SK-N-SH (cell line): Measurements from ENCODE around the gene SPTBN1. TPM values are rescaled to one million over a fixed set of nuclear protein-coding genes. Genes with fewer than 3 reads are reported as not detected.

Experiments used
- CTCF ChIA-PET: fragments of 300-600, 350-600 bp; formaldehyde crosslinking; extraction: SDS; loops from one replicate; lab custom pipeline; 2021; lab: Yijun Ruan, JAX
- POLR2A ChIA-PET: fragments of 350-600 bp; sonication (Branson Sonifier 250); formaldehyde crosslinking; extraction: SDS; loops from one replicate; lab custom pipeline; 2020; ENCODE audit warnings: antibody characterized with exemption, inconsistent platforms; lab: Yijun Ruan, JAX
- DNase-seq: peaks from one replicate; pipeline ENCODE4 v3.0.0; 2012
- H2AFZ ChIP-seq: fragments of 200-600 bp; sonication (generic); 2 replicates; pipeline ENCODE4 v1.8.1; 2016; ENCODE audit warnings: antibody characterized with exemption, mild to moderate bottlenecking, low read depth
- H3F3A ChIP-seq: fragments of 200-600 bp; sonication (generic); replicated peaks from 2 replicates; pipeline ENCODE3; 2016; ENCODE audit warnings: antibody characterized with exemption, mild to moderate bottlenecking; ENCODE audit not compliant: insufficient read depth
- H3K27ac ChIP-seq, 2 experiments: fragments of 200-500 bp in 1 of 2; fragments of 200-600 bp in 1 of 2; sonication (Bioruptor generic) in 1 of 2; sonication (generic), shearing (Covaris generic) in 1 of 2; 2 replicates each; pipeline versions ENCODE4 v1.5.1 to v1.6.1; 2014 to 2016; ENCODE audit warnings: low read depth in 2 of 2, inconsistent platforms in 1 of 2, low read length in 1 of 2, mild to moderate bottlenecking in 1 of 2, mixed read lengths in 1 of 2
- H3K27me3 ChIP-seq: fragments of 200-600 bp; sonication (generic), shearing (Covaris generic); 2 replicates; pipeline ENCODE4 v1.6.1; 2016; ENCODE audit warnings: mixed run types; ENCODE audit not compliant: insufficient read depth
- H3K36me3 ChIP-seq, 2 experiments: fragments of 200-500 bp in 1 of 2; fragments of 200-600 bp in 1 of 2; sonication (Bioruptor generic) in 1 of 2; sonication (generic) in 1 of 2; replicated peaks in 1 of 2; 2 replicates each; pipeline versions ENCODE3 to v1.5.1; 2014 to 2016; ENCODE audit warnings: low read length in 1 of 2, mild to moderate bottlenecking in 1 of 2; ENCODE audit not compliant: insufficient read depth in 2 of 2, control insufficient read depth in 1 of 2
- H3K4me1 ChIP-seq, 2 experiments: fragments of 200-500 bp in 1 of 2; fragments of 200-600 bp in 1 of 2; sonication (Bioruptor generic) in 1 of 2; sonication (generic), shearing (Covaris generic) in 1 of 2; 2 replicates each; pipeline versions ENCODE4 v1.5.1 to v1.6.1; 2014 to 2016; ENCODE audit warnings: low read depth in 1 of 2, low read length in 1 of 2, mixed run types in 1 of 2; ENCODE audit not compliant: insufficient read depth in 2 of 2, control insufficient read depth in 1 of 2
- H3K4me2 ChIP-seq: fragments of 200-600 bp; sonication (generic), shearing (Covaris generic); 2 replicates; pipeline ENCODE4 v1.6.1; 2017; ENCODE audit warnings: mixed run types
- H3K4me3 ChIP-seq, 2 experiments: fragments of 200-500 bp in 1 of 2; fragments of 200-600 bp in 1 of 2; sonication (Bioruptor generic) in 1 of 2; sonication (generic), shearing (Covaris generic) in 1 of 2; 2 replicates each; pipeline versions ENCODE4 v1.5.1 to v1.8.1; 2014 to 2016; ENCODE audit warnings: low read depth in 2 of 2, inconsistent platforms in 1 of 2, low read length in 1 of 2, mild to moderate bottlenecking in 1 of 2, mixed read lengths in 1 of 2, moderate library complexity in 1 of 2
- H3K79me2 ChIP-seq: fragments of 200-600 bp; sonication (generic); 2 replicates; pipeline ENCODE4 v1.8.1; 2017; ENCODE audit warnings: mild to moderate bottlenecking; ENCODE audit not compliant: insufficient read depth
- H3K9ac ChIP-seq: fragments of 200-600 bp; sonication (generic); 2 replicates; pipeline ENCODE4 v1.6.1; 2017; ENCODE audit warnings: mixed run types
- H3K9me2 ChIP-seq: fragments of 200-600 bp; sonication (generic); 2 replicates; pipeline ENCODE4 v1.6.1; 2017; ENCODE audit warnings: mixed run types
- H3K9me3 ChIP-seq: fragments of 200-600 bp; sonication (generic); 2 replicates; pipeline ENCODE4 v1.6.1; 2017; ENCODE audit warnings: mixed run types, mild to moderate bottlenecking, moderate library complexity
- H4K20me1 ChIP-seq: fragments of 200-600 bp; sonication (generic); 2 replicates; pipeline ENCODE4 v1.6.1; 2017; ENCODE audit warnings: mild to moderate bottlenecking, mixed run types; ENCODE audit not compliant: insufficient read depth
- CTCF ChIP-seq: fragments of 200-600 bp; sonication (generic); IDR thresholded peaks from 2 replicates; pipeline ENCODE4 v1.6.1; 2017; ENCODE audit warnings: antibody characterized with exemption, mild to moderate bottlenecking, moderate library complexity
- ELF1 ChIP-seq: IDR thresholded peaks from 2 replicates; pipeline ENCODE4 v1.4.0; 2012
- EZH2phosphoT487 ChIP-seq: fragments of 200-600 bp; sonication (generic); IDR thresholded peaks from 2 replicates; pipeline ENCODE4 v1.6.1; 2017; ENCODE audit warnings: low read depth, mixed run types, mild to moderate bottlenecking, antibody characterized with exemption, moderate library complexity, borderline replicate concordance
- FOSL2 ChIP-seq: IDR thresholded peaks from 2 replicates; pipeline ENCODE4 v1.4.0; 2012; ENCODE audit warnings: low read depth, mild to moderate bottlenecking, moderate library complexity, borderline replicate concordance
- FOXJ3 ChIP-seq: sonication (generic); formaldehyde crosslinking; IDR thresholded peaks from 2 replicates; pipeline ENCODE4 v1.5.1; 2020; ENCODE audit warnings: mild to moderate bottlenecking, missing genetic modification reagents
- FOXM1 ChIP-seq: IDR thresholded peaks from 2 replicates; pipeline ENCODE4 v1.4.0; 2012; ENCODE audit warnings: low read depth, mild to moderate bottlenecking
- GABPA ChIP-seq: IDR thresholded peaks from 2 replicates; pipeline ENCODE4 v1.4.0; 2012; ENCODE audit warnings: low read depth, mild to moderate bottlenecking
- JUND ChIP-seq: IDR thresholded peaks from 2 replicates; pipeline ENCODE4 v1.4.0; 2012
- MEF2A ChIP-seq: IDR thresholded peaks from 2 replicates; pipeline ENCODE4 v1.4.0; 2012; ENCODE audit warnings: low read depth, borderline replicate concordance
- MXI1 ChIP-seq: IDR thresholded peaks from 2 replicates; pipeline ENCODE4 v1.6.1; 2012; ENCODE audit warnings: mild to moderate bottlenecking, low read depth, low read length, improper control_type of control experiment
- PBX3 ChIP-seq: IDR thresholded peaks from 2 replicates; pipeline ENCODE4; 2012
- REST ChIP-seq: IDR thresholded peaks from 2 replicates; pipeline ENCODE4 v1.6.1; 2012; ENCODE audit warnings: mild to moderate bottlenecking, low read depth, low read length, moderate library complexity
- RXRA ChIP-seq: IDR thresholded peaks from 2 replicates; pipeline ENCODE4 v1.4.0; 2012; ENCODE audit warnings: low read depth, mild to moderate bottlenecking, borderline replicate concordance
- SMC3 ChIP-seq: IDR thresholded peaks from 2 replicates; pipeline ENCODE4 v1.6.1; 2012; ENCODE audit warnings: low read depth, low read length, improper control_type of control experiment
- TAF1 ChIP-seq: IDR thresholded peaks from 2 replicates; pipeline ENCODE4 v1.6.1; 2012; ENCODE audit warnings: low read depth, mild to moderate bottlenecking, low read length, moderate library complexity, borderline replicate concordance
- USF1 ChIP-seq: IDR thresholded peaks from 2 replicates; pipeline ENCODE4 v1.4.0; 2012; ENCODE audit warnings: low read depth, borderline replicate concordance
- ZBTB33 ChIP-seq: IDR thresholded peaks from 2 replicates; pipeline ENCODE4 v1.4.0; 2012; ENCODE audit warnings: low read depth, borderline replicate concordance
- WGBS: methylation state at CpG from one replicate; pipeline ENCODE4 v1.1.6; 2017; ENCODE audit warnings: low lambda C conversion rate; 5-methylcytosine and 5-hydroxymethylcytosine counted together
- polyA plus RNA-seq, 3 experiments: library from polyadenylated mRNA; depleted of rRNA; stranded (reverse); fragments of >200 nt; gene quantifications; 2 replicates each; pipeline ENCODE4 v1.2.3, GENCODE V29; 2012

SPTBN1 gene
- polyA plus RNA-seq, 1 of the 3 experiments (the other 2 are of a cell fraction) = 29.1 TPM

- 13% methylated on average over 1 of the region's 1 CpG for WGBS
- H3K9me3 ChIP-seq = no peaks in the 10 kb centered on the region
- H3F3A ChIP-seq = peaks cover under 1% of the 10 kb centered on the region
- H2AFZ ChIP-seq = no peak overlapping the region
- H4K20me1 ChIP-seq = peaks cover 37% of the 10 kb centered on the region
- no peak overlapping the region for H3K9ac ChIP-seq
- peaks cover 5 to 6% of the 10 kb centered on the region in 2 experiments; a peak in 2 of 4 replicates for H3K4me1 ChIP-seq
- H3K27me3 ChIP-seq = no peaks in the 10 kb centered on the region
- TF ChIP-seq ELF1 (no peak), REST (no peak), RXRA (no peak)
- no peak for DNase-seq
- H3K27ac ChIP-seq = no peak overlapping the region
- peaks cover 95% of the 10 kb centered on the region for H3K79me2 ChIP-seq
- ChIA-PET POLR2A (no interaction called here), CTCF (interaction anchor here (0.6 to 1.2 kb wide), 3 partner anchors 9 to 515 kb away, joined by 3 read pairs; no protein-coding TSS in a partner anchor)
- no peak overlapping the region for H3K4me3 ChIP-seq
- H3K36me3 ChIP-seq = peaks cover 0 to 5% of the 10 kb centered on the region in 2 experiments
- H3K4me2 ChIP-seq = no peak overlapping the region
- H3K9me2 ChIP-seq = no peaks in the 10 kb centered on the region
Measured at GRCh38 chr2:54514822-54515569, 58.9 kb downstream of the SPTBN1 start.

- H3K4me2 ChIP-seq = no peak overlapping the region
- H4K20me1 ChIP-seq = peaks cover 45% of the 10 kb centered on the region
- H3K27ac ChIP-seq = no peak overlapping the region
- no peaks in the 10 kb centered on the region for H3K9me2 ChIP-seq
- CTCF ChIA-PET = interaction anchor here (0.6 to 1.3 kb wide), 4 partner anchors 31 to 582 kb away, joined by 3 to 5 read pairs (median 3); no protein-coding TSS in a partner anchor
- H2AFZ ChIP-seq = no peak overlapping the region
- H3K4me1 ChIP-seq = peaks cover 5 to 14% of the 10 kb centered on the region in 2 experiments; a peak in 2 of 4 replicates
- H3K4me3 ChIP-seq = no peak overlapping the region
- H3K36me3 ChIP-seq = peaks cover 0 to 5% of the 10 kb centered on the region in 2 experiments
- POLR2A ChIA-PET = no interaction called here
- peaks cover 4% of the 10 kb centered on the region for H3F3A ChIP-seq
- peaks cover 87% of the 10 kb centered on the region for H3K79me2 ChIP-seq
- 84% methylated on average over 2 of the region's 2 CpGs for WGBS
- TF ChIP-seq TAF1 = no peak
- TF ChIP-seq FOXM1 = no peak
- TF ChIP-seq USF1 = no peak
- TF ChIP-seq MXI1 = no peak
- no peak for TF ChIP-seq EZH2phosphoT487
- TF ChIP-seq PBX3 = no peak
- TF ChIP-seq CTCF = no peak
- TF ChIP-seq MEF2A = no peak
- TF ChIP-seq JUND = no peak
- no peak for TF ChIP-seq GABPA
- TF ChIP-seq ZBTB33 = no peak
- TF ChIP-seq FOSL2 = no peak
- TF ChIP-seq SMC3 = no peak
- no peak for TF ChIP-seq FOXJ3 (CRISPR knock-in tag)
- no peaks in the 10 kb centered on the region for H3K9me3 ChIP-seq
- H3K9ac ChIP-seq = no peak overlapping the region
- no peak for DNase-seq
- no peaks in the 10 kb centered on the region for H3K27me3 ChIP-seq
Measured at GRCh38 chr2:54516842-54517241, 60.7 kb downstream of the SPTBN1 start.
